ENCODE measurements around the gene PHLDB2.

Gene PHLDB2

GRCh38 chr3:111823341-111823855 is 35.7 kb upstream of the PHLDB2 start:
- Histone ChIP-seq H3K27ac (ENCODE audit: low read depth, low read length) (no peak overlapping the region), H3K36me3 (ENCODE audit: control insufficient read depth, insufficient read depth, low read length) (no peaks in the 10 kb centered on the region), H3K4me1 (ENCODE audit: control insufficient read depth, insufficient read depth, low read length) (no peaks in the 10 kb centered on the region), H3K4me3 (ENCODE audit: low read depth, low read length) (no peak overlapping the region), H3K27me3 (ENCODE audit: control insufficient read depth, insufficient read depth, low read length) (no peaks in the 10 kb centered on the region), H3K9ac (ENCODE audit: low read depth, low read length) (no peak overlapping the region), H3K9me3 (ENCODE audit: control insufficient read depth, insufficient read depth, low read length) (no peaks in the 10 kb centered on the region)

- Histone ChIP-seq H3K4me3 (ENCODE audit: low read depth, low read length) (no peak overlapping the region), H3K9me3 (ENCODE audit: control insufficient read depth, insufficient read depth, low read length) (no peaks in the 10 kb centered on the region), H3K27ac (ENCODE audit: low read depth, low read length) (no peak overlapping the region), H3K9ac (ENCODE audit: low read depth, low read length) (no peak overlapping the region), H3K4me1 (ENCODE audit: control insufficient read depth, insufficient read depth, low read length) (no peaks in the 10 kb centered on the region), H3K36me3 (ENCODE audit: control insufficient read depth, insufficient read depth, low read length) (no peaks in the 10 kb centered on the region), H3K27me3 (ENCODE audit: control insufficient read depth, insufficient read depth, low read length) (no peaks in the 10 kb centered on the region)
Observed at GRCh38 chr3:111824351-111824750, 34.7 kb upstream of the PHLDB2 start.

- Histone ChIP-seq H3K9ac (ENCODE audit: low read depth, low read length) (no peak overlapping the region), H3K27ac (ENCODE audit: low read depth, low read length) (no peak overlapping the region), H3K36me3 (ENCODE audit: control insufficient read depth, insufficient read depth, low read length) (no peaks in the 10 kb centered on the region), H3K9me3 (ENCODE audit: control insufficient read depth, insufficient read depth, low read length) (no peaks in the 10 kb centered on the region), H3K27me3 (ENCODE audit: control insufficient read depth, insufficient read depth, low read length) (no peaks in the 10 kb centered on the region), H3K4me1 (ENCODE audit: control insufficient read depth, insufficient read depth, low read length) (no peaks in the 10 kb centered on the region), H3K4me3 (ENCODE audit: low read depth, low read length) (no peak overlapping the region)
Observed at GRCh38 chr3:111827871-111828270, 31.2 kb upstream of the PHLDB2 start.

GRCh38 chr3:111828530-111828929 is 30.5 kb upstream of the PHLDB2 start:
- Histone ChIP-seq H3K4me3 (ENCODE audit: low read depth, low read length) (no peak overlapping the region), H3K36me3 (ENCODE audit: control insufficient read depth, insufficient read depth, low read length) (no peaks in the 10 kb centered on the region), H3K27me3 (ENCODE audit: control insufficient read depth, insufficient read depth, low read length) (no peaks in the 10 kb centered on the region), H3K27ac (ENCODE audit: low read depth, low read length) (no peak overlapping the region), H3K9ac (ENCODE audit: low read depth, low read length) (no peak overlapping the region), H3K9me3 (ENCODE audit: control insufficient read depth, insufficient read depth, low read length) (no peaks in the 10 kb centered on the region), H3K4me1 (ENCODE audit: control insufficient read depth, insufficient read depth, low read length) (no peaks in the 10 kb centered on the region)

GRCh38 chr3:111829023-111829422 is 30.0 kb upstream of the PHLDB2 start:
- Histone ChIP-seq H3K4me3 (ENCODE audit: low read depth, low read length) (no peak overlapping the region), H3K4me1 (ENCODE audit: control insufficient read depth, insufficient read depth, low read length) (no peaks in the 10 kb centered on the region), H3K9ac (ENCODE audit: low read depth, low read length) (no peak overlapping the region), H3K27ac (ENCODE audit: low read depth, low read length) (no peak overlapping the region), H3K27me3 (ENCODE audit: control insufficient read depth, insufficient read depth, low read length) (no peaks in the 10 kb centered on the region), H3K9me3 (ENCODE audit: control insufficient read depth, insufficient read depth, low read length) (no peaks in the 10 kb centered on the region), H3K36me3 (ENCODE audit: control insufficient read depth, insufficient read depth, low read length) (no peaks in the 10 kb centered on the region)

GRCh38 chr3:111831840-111832239 is 27.2 kb upstream of the PHLDB2 start:
- Histone ChIP-seq H3K9me3 (ENCODE audit: control insufficient read depth, insufficient read depth, low read length) (no peaks in the 10 kb centered on the region), H3K4me3 (ENCODE audit: low read depth, low read length) (no peak overlapping the region), H3K27me3 (ENCODE audit: control insufficient read depth, insufficient read depth, low read length) (peaks cover 19% of the 10 kb centered on the region), H3K4me1 (ENCODE audit: control insufficient read depth, insufficient read depth, low read length) (no peaks in the 10 kb centered on the region), H3K9ac (ENCODE audit: low read depth, low read length) (no peak overlapping the region), H3K36me3 (ENCODE audit: control insufficient read depth, insufficient read depth, low read length) (no peaks in the 10 kb centered on the region), H3K27ac (ENCODE audit: low read depth, low read length) (no peak overlapping the region)

GRCh38 chr3:111837112-111837511 is 22.0 kb upstream of the PHLDB2 start:
- Histone ChIP-seq H3K9me3 (ENCODE audit: control insufficient read depth, insufficient read depth, low read length) (no peaks in the 10 kb centered on the region), H3K36me3 (ENCODE audit: control insufficient read depth, insufficient read depth, low read length) (no peaks in the 10 kb centered on the region), H3K27me3 (ENCODE audit: control insufficient read depth, insufficient read depth, low read length) (peaks cover 29% of the 10 kb centered on the region), H3K4me1 (ENCODE audit: control insufficient read depth, insufficient read depth, low read length) (no peaks in the 10 kb centered on the region), H3K4me3 (ENCODE audit: low read depth, low read length) (no peak overlapping the region), H3K9ac (ENCODE audit: low read depth, low read length) (no peak overlapping the region), H3K27ac (ENCODE audit: low read depth, low read length) (no peak overlapping the region)

GRCh38 chr3:111838133-111838532 is 20.9 kb upstream of the PHLDB2 start:
- Histone ChIP-seq H3K9me3 (ENCODE audit: control insufficient read depth, insufficient read depth, low read length) (no peaks in the 10 kb centered on the region), H3K9ac (ENCODE audit: low read depth, low read length) (no peak overlapping the region), H3K27ac (ENCODE audit: low read depth, low read length) (no peak overlapping the region), H3K4me1 (ENCODE audit: control insufficient read depth, insufficient read depth, low read length) (no peaks in the 10 kb centered on the region), H3K27me3 (ENCODE audit: control insufficient read depth, insufficient read depth, low read length) (peaks cover 29% of the 10 kb centered on the region), H3K4me3 (ENCODE audit: low read depth, low read length) (no peak overlapping the region), H3K36me3 (ENCODE audit: control insufficient read depth, insufficient read depth, low read length) (no peaks in the 10 kb centered on the region)

- Histone ChIP-seq H3K27ac (ENCODE audit: low read depth, low read length) (no peak overlapping the region), H3K27me3 (ENCODE audit: control insufficient read depth, insufficient read depth, low read length) (no peaks in the 10 kb centered on the region), H3K4me3 (ENCODE audit: low read depth, low read length) (no peak overlapping the region), H3K36me3 (ENCODE audit: control insufficient read depth, insufficient read depth, low read length) (no peaks in the 10 kb centered on the region), H3K9me3 (ENCODE audit: control insufficient read depth, insufficient read depth, low read length) (no peaks in the 10 kb centered on the region), H3K4me1 (ENCODE audit: control insufficient read depth, insufficient read depth, low read length) (no peaks in the 10 kb centered on the region), H3K9ac (ENCODE audit: low read depth, low read length) (no peak overlapping the region)
Observed at GRCh38 chr3:111846039-111846438, 13.0 kb upstream of the PHLDB2 start.

- peaks cover 3% of the 10 kb centered on the region; the same call in 1 of the 2 replicates for H3K4me1 ChIP-seq (ENCODE audit: control insufficient read depth, insufficient read depth, low read length)
Observed at GRCh38 chr3:111846717-111847116, 12.3 kb upstream of the PHLDB2 start.

GRCh38 chr3:111848283-111848682 is 10.8 kb upstream of the PHLDB2 start:
- H3K9me3 ChIP-seq (ENCODE audit: control insufficient read depth, insufficient read depth, low read length): no peaks in the 10 kb centered on the region
- no peak overlapping the region for H3K27ac ChIP-seq (ENCODE audit: low read depth, low read length)
- H3K27me3 ChIP-seq (ENCODE audit: control insufficient read depth, insufficient read depth, low read length): no peaks in the 10 kb centered on the region
- no peak overlapping the region for H3K9ac ChIP-seq (ENCODE audit: low read depth, low read length)
- no peaks in the 10 kb centered on the region for H3K36me3 ChIP-seq (ENCODE audit: control insufficient read depth, insufficient read depth, low read length)
- H3K4me1 ChIP-seq (ENCODE audit: control insufficient read depth, insufficient read depth, low read length): peaks cover 8% of the 10 kb centered on the region; the same call in 1 of the 2 replicates
- no peak overlapping the region for H3K4me3 ChIP-seq (ENCODE audit: low read depth, low read length)

More at GRCh38 chr3:111846717-111847116, 12.3 kb upstream of the PHLDB2 start:
- no peaks in the 10 kb centered on the region for H3K36me3 ChIP-seq (ENCODE audit: control insufficient read depth, insufficient read depth, low read length)
- no peak overlapping the region for H3K9ac ChIP-seq (ENCODE audit: low read depth, low read length)
- no peak overlapping the region for H3K4me3 ChIP-seq (ENCODE audit: low read depth, low read length)
- H3K27ac ChIP-seq (ENCODE audit: low read depth, low read length): no peak overlapping the region
- no peaks in the 10 kb centered on the region for H3K9me3 ChIP-seq (ENCODE audit: control insufficient read depth, insufficient read depth, low read length)
- H3K27me3 ChIP-seq (ENCODE audit: control insufficient read depth, insufficient read depth, low read length): no peaks in the 10 kb centered on the region

GRCh38 chr3:111848778-111849177 is 10.3 kb upstream of the PHLDB2 start:
- Histone ChIP-seq H3K36me3 (ENCODE audit: control insufficient read depth, insufficient read depth, low read length) (no peaks in the 10 kb centered on the region), H3K9me3 (ENCODE audit: control insufficient read depth, insufficient read depth, low read length) (no peaks in the 10 kb centered on the region), H3K27me3 (ENCODE audit: control insufficient read depth, insufficient read depth, low read length) (no peaks in the 10 kb centered on the region), H3K27ac (ENCODE audit: low read depth, low read length) (no peak overlapping the region), H3K4me3 (ENCODE audit: low read depth, low read length) (no peak overlapping the region), H3K4me1 (ENCODE audit: control insufficient read depth, insufficient read depth, low read length) (peaks cover 8% of the 10 kb centered on the region; the same call in 1 of the 2 replicates), H3K9ac (ENCODE audit: low read depth, low read length) (no peak overlapping the region)

Data from HUES48 (cell line).